Vagina (tissue), 2 donors: ENCODE results near the gene DGKE.

ENCODE experiments used
- POLR2AphosphoS5 ChIP-seq, 2 donors: sonication (generic); formaldehyde crosslinking; IDR thresholded peaks; one replicate each; pipeline ENCODE4 v1.9.0; 2017; ENCODE audit warnings: antibody characterized with exemption in 2 of 2, mild to moderate bottlenecking in 2 of 2, low read depth in 1 of 2; ENCODE audit not compliant: insufficient read depth in 1 of 2
- TF ChIP-seq, protein P1 (sequence below), 3 experiments: fragments of 450-650 bp in 2 of 3; fragments of 200-600 bp in 1 of 3; sonication (generic) in 1 of 3; IDR thresholded peaks; one replicate each; pipeline ENCODE4 v1.5.1; 2017 to 2019; ENCODE audit warnings: antibody characterized with exemption in 3 of 3, mild to moderate bottlenecking in 2 of 3, moderate library complexity in 2 of 3

DNA sequence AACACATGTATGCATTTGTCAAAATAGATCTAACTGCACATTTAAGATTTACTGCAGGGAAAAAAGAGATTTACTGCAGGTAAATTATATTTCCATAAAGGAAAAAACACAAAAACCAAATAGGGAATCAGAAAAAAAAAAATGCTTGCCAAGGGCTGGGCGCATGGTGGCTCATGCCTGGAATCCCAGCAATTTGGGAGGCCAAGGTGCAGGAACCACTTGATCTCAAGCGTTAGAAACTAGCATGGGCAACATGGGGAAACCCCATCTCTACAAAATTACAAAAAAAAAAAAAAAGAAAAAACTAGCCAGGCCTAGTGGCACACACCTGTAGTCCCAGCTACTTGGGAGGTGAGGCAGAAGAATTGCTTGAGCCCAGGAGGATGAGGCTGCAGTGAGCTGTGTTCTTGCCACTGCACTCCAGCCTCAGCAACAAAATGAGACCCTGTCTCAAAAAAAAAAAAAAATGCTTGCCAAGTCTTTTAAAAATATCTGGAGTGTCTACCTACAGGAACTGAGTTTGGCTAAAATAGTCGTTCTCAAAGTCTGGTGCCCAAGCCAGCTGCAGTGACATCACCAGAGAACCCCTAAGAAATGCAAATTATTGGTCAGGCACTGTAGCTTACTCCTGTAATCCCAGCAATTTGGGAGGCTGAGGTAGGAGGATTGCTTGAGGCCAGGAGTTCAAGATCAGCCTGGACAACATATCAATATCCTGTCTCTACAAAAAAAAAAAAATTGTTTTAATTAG, 62.4 kb downstream of the DGKE start:
- TF ChIP-seq, protein P1, sequence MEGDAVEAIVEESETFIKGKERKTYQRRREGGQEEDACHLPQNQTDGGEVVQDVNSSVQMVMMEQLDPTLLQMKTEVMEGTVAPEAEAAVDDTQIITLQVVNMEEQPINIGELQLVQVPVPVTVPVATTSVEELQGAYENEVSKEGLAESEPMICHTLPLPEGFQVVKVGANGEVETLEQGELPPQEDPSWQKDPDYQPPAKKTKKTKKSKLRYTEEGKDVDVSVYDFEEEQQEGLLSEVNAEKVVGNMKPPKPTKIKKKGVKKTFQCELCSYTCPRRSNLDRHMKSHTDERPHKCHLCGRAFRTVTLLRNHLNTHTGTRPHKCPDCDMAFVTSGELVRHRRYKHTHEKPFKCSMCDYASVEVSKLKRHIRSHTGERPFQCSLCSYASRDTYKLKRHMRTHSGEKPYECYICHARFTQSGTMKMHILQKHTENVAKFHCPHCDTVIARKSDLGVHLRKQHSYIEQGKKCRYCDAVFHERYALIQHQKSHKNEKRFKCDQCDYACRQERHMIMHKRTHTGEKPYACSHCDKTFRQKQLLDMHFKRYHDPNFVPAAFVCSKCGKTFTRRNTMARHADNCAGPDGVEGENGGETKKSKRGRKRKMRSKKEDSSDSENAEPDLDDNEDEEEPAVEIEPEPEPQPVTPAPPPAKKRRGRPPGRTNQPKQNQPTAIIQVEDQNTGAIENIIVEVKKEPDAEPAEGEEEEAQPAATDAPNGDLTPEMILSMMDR (IDR thresholded peaks at IDR 0.05): no peak
- TF ChIP-seq POLR2AphosphoS5 (IDR thresholded peaks at IDR 0.05; ENCODE audit: insufficient read depth in 1 of 2, low read depth in 1 of 2): no peak
